GM18519 (cell line): ENCODE results near the gene GPATCH8.
"Not testable (repeated sequence)": the region's sequence is repeated elsewhere in the genome, so short reads cannot be mapped to it uniquely, and the experiment has no call there.

Experiments
- ATAC-seq: cut with Tn5 transposase; IDR thresholded peaks from one replicate; pipeline ENCODE4 v1.9.1; 2021; ENCODE audit warnings: mild to moderate bottlenecking, moderate library complexity; ENCODE audit not compliant: unreplicated experiment, low FRiP score

GPATCH8 gene

DNA sequence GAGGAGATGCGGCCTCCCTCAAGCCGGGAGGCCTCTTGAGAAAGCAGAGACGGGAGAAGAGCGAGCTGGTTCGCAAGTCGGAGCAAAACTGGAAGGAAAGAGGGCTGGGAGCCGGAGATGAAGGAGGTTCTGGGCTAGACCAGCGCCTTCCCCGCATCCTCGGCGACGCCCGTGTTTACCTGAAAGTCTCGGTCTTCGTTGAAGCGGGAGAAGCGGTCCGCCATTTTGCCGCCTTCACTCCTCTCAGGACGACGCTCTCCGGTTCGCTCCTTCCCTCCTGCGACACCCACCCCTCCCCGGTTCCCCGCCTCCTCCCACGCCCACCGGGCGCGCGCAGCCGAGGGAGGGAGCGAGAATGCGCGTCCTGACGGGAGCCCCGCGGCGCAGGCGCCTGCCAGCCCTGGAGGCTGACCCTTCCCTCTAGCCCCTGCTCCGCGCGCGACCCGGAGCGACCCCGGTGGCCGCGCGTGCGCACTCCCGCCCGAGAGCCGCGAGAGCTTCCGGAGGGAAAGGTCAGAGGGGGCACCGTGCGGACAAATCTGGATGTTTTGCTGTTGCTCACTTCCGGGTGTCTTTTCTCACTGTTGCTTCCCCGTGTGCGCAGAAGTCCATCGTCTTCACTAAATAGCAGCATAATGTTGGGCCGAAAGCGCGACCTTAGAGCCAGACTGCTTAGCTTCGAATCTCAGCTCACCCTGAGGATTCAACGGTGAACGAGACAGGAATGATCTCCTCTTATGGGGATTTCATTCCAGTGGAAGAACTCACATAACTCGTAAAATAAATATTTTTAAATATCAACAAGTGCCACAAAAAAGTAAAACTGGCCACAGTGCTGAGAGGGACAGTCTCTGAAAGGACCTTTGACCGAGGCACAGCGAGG is at the start of gene GPATCH8:
TSS of gene GPATCH8 (minus strand) at position 260 of the 883 bp plus-strand sequence. CDS start at position 224, 36 bp downstream.
- ATAC-seq = peak; percentile 71

DNA sequence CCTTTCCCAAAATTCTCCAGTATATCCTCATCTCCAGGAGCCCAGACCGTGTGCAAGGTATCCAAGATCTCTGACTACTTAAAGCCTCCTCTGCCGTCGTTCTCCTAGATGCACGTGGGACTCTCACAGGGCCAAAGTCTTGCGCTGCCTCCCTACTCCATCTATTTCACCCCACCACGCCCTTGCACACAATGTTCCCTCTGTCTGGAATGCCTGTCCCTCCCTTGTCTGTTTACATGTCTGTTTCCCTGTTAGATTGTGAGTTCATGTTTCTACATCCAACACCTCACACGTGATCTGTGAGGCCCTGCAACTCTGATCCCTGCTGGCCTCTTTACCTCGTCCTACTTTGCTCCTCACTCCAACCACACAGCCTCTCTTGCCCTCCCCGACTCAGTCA is 49.2 kb upstream of the GPATCH8 start:
- no peak for ATAC-seq

DNA sequence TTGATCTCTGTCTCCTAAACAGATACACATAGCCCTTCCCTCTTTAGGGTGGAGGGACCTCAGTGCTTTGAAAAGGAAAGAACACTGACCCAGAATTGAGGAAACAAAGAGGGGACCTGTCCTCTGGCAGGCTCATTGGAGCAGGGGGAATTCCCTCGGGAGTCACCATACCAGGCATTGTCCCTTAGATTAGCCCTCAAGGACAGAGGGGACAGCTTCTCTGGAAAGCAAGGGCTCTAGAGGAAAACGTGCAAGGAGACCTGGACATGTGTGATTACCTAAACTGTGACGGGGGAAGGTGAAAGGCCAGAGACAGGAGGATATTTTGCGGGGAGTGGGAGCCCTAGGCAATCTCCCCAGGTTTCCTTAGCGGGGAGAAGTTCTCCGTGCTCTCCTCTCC is 46.5 kb upstream of the GPATCH8 start:
- ATAC-seq = no peak

DNA sequence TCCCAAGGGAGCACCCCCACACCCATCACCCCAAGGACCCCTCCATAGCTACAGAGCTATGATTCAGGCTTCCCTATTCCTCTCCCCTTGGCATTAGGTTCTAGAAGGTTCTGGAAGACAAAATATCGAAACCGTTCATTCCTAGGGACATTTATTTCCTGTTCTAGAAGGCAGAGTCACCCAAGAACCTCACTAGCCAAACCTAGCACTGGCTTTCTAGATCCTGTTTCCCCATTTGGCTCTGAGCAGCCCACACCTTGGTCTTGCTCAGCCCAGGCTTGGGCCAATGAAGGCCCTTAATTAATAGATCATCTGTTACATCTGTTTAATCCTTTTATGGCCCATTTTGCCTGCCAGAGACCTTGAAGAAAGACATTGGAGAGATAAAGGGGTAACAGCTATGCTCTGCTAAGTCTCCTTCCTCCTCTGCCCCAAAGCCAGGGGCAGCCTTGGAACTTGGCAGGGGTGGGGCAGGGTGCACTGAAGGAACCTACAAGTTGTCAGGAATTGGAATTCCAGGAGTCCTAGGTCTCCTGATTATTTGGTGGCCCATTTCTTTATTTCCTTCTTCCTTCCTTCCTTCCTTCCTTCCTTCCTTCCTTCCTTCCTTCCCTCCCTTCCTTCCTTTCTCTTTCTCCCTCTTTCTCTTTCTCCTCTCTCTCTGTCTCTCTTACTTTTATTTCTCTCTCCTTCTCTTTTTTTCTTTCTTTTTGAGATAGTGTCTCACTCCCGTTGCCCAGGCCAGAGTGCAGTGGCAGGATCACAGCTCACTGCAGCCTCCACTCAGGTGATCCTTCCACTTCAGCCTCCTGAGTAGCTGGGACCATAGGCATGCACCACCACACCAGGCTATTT is 45.4 kb upstream of the GPATCH8 start:
- ATAC-seq = no peak

DNA sequence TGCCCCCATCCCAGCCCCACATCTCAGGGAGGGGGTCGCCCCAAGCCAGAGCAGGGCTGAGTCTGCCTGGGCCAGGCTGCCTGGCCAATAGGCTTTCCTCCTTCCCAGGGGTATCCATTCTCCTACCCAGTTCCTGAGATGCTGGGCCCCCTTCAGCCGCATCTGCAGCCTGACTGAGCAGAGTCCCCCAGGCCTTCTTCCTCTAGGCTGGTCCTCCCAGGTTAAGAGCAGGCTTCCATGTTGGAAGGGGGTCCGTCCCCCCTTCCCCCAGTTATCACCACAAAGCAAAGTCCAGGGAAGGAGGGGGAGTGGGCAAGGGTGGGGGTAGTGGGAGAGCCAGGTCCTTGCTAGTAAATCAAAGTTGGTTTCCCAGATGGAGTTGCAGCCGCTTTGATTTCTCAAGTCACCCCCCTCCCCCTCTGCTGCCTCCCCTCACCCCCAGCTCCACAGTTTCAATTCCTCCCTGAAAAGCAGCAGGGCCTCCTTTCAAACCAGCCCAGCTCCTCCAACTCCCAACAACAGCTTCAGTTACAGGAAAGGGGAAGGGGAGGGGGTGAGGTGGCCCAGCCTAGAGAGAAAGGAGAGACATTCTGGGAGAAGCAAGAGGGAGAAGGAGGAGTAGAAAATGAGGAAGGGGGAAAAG is 44.5 kb upstream of the GPATCH8 start:
- no peak for ATAC-seq

DNA sequence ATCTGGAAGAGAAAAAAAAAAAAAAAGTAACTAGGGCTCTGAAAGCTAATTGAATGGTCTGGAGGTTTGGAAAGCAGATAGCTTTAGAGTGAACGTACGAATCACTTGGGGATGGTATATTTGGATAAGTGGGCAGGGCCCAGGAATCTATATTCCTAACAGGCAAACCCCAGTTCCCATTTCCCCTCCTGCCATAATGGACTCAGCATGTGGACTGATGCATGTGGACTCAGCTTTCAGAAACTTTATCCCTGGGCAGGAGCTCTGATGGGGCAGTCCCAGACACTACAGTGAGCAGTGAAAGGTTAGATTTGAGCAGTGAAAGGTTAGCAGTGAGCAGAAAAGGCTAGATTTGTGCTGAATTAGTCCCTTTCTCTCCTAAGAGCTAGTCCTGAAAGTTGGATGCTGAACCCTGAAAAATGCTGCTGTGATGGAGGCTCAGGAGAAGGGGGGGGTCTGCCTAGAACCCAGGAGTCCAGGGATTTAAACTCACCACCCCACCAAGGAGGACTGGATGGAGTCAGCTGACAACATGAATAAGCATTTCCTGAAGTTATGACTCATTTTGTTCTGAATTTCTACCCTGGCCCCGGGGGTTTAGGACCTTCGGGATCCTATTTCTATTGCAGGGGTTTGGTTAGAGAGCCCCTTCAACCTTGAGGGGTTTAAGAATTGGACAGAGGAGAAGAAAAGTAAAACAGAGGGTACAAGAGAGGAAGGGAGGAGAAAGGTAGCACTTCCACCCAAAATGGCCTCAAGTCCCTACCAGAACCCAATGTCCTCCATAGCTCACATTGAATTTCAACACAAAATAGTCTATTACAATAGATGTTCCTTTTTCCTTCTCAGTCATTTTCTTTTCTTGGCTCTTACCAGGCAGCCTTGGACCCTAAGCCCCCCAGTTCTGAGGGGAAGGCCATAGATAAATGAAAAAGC is 43.7 kb upstream of the GPATCH8 start:
- ATAC-seq = no peak

DNA sequence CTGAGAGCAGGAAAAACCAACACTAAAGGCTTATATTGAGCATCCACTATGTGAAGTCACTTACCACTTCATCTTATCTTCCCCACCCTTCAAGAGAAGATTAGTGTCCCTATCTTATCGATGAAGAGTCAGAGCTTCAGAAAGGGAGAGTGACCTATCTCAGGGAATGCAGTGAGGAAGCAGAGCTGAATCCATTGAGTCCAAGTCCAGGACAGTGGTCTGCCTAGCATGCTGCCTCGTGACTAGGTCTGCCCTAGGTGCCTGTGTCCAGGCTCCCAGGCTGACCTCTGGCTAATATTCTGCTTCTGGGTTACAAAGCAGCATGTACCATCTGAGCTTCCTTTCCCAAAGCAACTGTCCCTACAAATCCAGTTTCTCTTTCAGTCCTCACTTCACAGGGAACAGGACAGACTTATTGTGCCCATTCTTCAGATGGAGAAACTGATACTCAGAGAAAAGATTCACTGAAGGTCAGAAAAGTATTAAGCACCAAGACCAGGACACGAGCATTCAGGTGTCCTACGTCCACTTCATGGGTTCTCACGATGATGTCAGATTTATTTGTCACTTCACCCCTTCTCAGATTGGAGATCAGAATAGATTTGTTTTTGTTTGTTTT is 40.8 kb upstream of the GPATCH8 start:
- no peak for ATAC-seq

DNA sequence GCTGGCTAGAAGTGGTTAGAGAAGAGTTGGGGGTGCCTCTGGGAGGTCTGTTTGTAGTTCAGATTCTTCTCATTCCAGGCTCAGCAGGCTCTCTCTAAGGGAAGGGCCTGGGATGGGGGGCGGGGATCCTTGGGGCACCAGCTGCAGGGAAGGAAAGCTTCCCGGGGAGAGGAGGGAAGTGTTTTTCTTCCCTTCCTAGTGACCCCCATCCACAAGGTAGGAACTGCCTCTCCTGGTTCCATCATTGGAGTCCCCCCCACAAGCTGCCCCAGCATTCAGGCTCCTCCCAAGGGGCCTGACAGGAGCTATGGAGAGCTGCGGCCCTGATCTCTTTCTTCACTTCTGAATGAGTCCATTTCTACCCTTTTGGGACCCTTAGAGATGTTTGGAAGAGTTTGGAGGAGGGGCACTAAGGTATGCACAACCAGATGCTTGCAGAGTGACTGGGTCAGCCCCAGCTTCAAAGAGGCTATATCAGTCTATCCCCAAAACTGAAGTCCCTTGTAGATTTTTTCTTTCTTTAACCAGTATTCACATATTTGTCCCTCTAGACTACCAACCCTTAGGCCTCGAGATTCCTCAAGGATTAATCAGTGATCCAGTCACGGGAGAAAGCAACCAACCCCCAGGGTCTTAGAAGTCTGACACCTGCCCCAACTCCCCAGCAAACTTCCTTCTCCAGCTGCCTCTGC is 40.2 kb upstream of the GPATCH8 start:
- no peak for ATAC-seq

DNA sequence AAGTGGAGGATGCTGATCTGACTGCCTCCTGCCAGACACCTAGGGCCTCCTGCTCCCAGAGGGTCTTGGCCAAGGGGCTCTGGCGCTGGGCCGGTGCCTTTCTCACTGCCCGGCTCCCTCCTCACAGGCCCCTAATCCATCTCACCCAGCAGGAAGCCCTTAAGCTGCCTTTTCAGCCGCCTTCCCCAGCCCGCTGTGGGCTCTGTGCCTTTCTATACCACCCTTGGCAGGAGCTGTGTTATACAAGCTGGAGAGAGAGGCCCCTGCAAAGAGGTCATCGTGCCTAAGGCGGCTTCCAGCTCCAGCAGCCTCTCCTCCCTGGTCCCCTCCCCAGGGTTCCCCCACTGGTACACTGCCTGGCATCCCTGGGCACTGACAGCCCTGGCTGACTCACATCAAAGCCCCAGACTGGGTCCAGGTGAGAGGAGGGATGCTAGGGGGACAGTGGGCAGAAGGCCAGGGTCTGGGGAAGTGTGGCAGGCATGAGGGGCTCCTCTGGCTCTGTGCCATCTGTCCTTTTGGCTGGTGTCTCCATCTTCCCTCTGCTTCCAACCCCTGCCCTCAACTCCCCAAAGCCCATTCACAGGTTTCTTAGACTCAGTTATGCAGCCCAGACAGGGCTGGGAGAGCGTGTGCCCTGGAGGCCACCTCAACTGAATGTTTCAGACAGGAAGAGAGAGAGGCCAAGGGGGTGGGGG is 38.8 kb upstream of the GPATCH8 start:
- ATAC-seq = no peak

DNA sequence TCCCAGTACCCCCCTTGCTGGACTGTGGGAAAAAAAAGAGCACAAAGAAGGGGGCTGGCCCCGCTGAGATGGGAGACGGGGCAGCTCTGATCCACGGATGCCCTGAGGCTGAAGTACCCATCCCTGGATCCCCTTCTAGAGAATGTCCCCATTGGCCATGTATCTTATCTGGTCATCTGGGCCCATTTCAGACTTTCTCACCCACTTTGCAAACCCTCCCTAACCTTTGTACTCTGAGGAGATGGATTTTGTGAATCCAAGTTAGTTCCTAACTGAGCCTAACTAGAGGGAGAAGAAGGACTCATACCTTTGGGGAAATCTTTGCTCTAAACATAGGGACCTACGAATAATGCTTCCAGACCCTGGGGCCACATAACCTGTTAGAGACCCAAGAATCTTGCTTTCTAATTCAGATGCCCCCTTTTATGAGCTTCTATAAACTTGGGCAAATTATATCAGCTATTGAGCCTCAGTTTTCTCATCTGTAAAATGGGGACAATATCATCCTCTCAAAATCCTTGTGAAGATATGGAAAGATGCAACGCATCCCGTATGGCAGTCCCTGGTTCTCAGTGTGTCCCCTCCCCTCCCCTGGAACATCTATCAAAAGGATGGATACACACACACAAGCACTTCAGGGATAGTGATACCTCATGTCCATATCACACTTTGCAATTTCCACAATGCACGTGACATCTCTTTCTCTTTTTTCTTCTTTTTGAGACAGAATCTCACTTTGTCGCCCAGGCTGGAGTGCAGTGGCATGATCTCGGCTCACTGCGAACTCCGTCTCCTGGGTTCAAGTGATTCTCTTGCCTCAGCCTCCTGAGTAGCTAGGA is 37.3 kb upstream of the GPATCH8 start:
- ATAC-seq = no peak

DNA sequence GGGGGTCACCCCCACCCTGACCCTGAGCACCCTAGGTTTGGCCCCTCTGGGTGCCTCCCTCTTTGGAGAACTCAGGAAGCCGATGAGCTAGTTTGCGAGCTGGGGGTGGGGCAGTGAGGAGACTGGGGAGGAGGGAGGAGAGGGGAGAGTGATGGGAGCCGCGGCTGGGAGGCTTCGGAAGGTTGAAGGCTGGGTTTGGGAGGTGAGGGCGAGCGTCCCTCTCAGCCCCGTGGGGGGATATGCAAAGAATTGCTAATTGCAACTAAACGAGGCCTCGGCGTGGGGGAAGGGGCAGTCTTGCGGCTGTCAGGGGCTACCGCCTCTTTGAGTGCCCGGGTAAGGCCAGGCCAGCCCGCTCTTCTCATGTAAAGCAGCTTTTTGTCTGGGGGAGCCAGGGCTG is 36.5 kb upstream of the GPATCH8 start:
- ATAC-seq = no peak

DNA sequence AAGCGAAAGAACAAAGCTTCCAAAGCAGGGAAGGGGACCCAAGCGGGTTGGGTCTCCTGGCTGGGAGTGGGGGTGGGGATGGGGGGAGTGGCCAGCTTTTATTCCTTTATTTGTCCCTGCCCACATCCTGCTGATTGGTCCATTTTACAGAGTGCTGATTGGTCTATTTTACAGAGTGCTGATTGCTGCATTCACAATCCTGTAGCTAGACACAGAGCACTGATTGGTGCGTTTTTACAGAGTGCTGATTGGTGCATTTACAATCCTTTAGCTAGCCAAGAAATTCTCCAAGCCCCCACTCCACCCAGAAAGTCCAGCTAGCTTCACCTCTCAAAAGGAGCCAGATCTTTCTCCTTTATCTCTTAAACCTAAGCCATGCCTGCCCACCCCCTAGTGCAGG is 34.7 kb upstream of the GPATCH8 start:
- not testable (repeated sequence) for ATAC-seq

DNA sequence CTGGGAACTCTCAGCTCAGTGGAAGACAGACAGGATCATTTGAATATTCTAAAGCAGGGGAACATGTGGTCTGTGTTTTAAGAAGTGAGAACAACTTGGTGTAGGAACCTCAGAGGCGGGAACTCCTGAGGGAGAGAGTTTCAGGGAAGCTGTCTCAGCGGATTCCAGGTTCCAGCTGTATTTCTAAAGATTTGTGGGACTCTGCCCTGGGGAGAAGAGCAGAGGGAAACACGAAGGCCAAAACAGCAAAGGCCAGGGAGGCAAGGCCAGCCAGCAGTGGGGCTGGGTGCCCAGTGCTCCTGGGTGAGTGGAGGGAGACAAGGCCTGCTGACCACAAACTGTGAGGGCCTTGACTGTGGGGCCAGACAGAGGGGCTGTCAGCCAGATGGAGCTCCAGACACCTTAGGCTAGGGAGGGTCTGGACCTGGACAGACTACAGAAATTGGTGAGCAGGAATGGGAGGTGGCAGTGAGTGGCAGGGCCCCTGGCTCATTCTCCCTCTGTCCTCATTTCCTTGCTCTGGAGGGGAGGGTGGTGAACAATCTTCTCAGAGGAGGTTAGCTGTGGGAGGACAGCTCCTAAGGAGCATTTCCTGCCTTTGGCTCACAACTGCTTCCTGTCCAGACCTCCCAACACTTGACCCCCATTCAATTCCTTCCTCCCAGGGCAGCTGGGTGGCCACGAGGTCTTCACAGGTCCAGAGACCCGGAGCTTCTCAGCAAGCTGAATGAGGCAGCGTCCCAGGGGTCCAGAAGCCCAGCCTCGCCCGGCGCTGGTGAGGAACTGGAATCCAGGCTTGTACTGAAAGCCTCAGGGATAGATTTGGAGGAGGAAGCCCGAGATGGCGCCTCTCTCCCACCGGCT is 33.1 kb upstream of the GPATCH8 start:
- ATAC-seq = no peak

DNA sequence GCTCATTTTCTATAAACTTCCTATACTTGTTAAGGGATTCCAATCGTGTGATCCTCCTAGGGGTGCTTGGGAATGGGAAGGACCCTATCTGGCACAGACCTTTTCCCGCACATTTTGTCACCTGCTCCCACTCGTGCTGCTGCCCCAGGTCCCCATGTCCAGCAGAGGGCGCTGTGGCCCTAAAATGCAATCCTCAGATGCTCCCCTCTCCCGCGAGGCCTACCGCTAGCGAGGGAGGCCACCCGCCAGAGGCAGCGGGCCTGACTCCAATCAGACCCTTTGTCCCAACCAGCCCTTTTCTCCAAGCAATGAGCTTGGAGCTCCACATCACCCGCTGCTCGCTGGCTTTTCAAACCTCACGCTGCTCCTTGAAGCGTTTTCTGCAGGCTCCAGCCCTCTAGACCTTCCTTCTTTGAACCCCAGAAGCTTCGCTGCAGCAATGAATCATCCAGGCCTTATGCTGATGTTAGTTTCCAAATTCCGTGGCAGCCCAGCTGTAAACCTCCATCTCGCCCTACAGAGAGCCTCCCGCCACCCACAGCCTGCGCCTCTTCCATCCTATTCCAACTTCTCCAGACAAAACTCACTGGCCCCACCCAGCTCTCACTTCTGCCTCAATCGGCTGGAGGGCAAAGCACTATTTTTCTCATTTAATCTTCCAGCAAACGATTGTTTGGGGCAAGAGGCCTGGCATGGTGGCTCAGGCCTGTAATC is 30.5 kb upstream of the GPATCH8 start:
- no peak for ATAC-seq

DNA sequence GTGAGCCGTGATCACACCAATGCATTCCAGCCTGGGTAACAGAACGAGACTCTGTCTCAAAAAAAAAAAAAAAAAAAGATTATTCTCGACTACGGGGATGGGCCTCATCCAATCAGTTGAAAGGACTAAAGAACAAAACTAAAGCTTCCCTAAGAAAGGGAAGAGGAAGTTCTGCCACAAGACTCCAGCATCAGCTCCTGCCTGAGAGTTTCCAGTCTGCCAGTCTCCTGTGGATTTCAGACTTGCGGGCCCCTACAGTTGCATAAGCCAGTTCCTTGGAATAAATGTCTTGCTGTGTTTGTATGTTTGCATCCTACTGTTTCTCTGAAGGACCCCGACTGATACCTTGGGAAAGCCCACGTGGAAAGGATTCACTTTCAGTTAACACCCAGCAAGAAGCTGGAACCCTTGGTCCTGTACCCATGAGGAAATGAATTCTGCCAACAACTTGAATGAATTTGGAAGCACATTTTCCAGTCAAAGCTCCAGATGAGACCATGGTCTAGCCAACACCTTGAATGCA is 27.8 kb upstream of the GPATCH8 start:
- ATAC-seq = no peak

DNA sequence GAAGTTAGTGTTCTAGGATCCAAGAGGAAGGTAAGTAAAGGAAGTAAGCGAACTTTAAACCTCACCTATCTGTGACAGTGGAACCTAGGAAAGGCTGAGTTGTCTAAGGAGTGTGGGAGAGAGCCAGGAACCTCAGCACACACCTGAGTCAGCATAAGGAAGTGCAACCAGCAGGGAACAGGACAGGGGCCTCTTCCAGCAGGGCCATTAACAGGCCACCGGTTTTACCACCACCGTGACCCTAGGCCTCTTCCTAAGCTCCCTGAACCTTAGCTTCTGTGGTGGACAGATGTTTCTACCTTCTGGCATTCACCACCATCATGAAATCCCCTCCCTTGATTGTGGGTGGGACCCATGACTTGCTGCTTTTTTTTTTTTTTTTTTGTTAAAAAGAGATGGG is 26.7 kb upstream of the GPATCH8 start:
- no peak for ATAC-seq
